HG02623 (cell line): ENCODE results near the gene SLC29A1.

Experiments
- ATAC-seq: cut with Tn5 transposase; IDR thresholded peaks from one replicate; pipeline ENCODE4 v1.9.1; 2021; ENCODE audit warnings: moderate library complexity; ENCODE audit not compliant: unreplicated experiment

SLC29A1 gene

DNA sequence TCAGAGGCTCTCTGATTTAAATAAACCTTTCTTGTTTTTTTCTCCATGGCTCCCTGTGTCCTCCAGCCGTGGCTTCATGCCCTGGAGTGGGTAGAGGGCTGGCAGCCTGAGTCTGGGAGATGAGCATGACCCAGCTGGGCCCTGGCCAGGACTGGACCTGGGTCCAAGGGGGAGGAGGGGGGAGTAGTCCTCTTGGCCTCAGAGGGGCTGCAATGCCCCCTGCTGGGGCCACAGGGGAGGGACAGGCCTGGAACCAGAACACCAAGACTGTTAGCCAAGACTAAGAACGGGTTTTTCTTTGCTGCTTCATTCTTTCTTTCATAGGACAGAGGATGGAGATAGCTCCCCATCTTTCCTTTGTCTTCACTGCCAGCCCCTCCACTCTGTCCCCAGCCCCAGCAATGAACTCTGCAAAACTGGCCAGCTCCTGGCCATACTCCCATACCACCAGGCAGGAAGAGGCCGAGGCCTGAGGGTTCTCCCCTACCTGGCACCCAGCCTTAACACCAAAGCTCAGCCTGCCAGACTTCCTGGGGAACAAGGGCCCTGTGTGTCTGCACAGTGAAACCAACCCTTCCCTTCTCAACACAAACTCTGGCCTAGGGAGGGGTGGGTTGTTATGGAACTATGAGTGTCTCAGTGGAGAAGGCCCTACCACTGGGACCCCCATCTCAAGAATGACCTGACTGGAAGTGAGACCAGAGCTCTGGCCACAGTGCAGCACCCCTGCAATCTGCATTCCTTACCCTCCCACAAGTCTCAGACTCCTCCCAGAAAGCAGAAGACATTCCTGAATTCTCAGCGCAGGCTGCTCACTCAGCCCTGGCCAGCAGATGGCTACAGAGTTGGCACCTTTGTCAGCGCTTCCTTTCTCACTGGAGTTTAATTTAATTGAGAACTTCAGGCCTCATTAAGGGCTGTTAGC, 11.0 kb downstream of the SLC29A1 start:
- ATAC-seq, result no peak

DNA sequence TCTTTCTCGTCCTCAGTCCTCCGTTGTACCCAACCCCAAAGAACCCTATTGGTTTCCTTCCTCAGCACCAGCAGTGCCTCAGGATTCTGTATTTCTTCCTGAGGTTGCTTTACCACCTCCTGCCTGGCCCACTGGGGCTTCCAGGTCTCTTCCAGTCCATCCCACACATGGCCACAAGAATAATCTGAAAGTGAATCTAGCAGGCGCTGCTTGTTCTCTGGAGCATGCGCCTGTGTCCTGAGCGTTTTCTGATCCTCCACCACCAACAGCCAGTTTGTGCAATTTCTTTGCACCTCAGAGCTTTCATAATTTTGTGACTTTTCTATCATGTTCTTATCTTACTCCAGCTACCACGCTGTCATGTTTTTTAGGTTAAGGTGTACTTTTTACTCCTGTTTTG, 11.9 kb downstream of the SLC29A1 start:
- ATAC-seq, result no peak

DNA sequence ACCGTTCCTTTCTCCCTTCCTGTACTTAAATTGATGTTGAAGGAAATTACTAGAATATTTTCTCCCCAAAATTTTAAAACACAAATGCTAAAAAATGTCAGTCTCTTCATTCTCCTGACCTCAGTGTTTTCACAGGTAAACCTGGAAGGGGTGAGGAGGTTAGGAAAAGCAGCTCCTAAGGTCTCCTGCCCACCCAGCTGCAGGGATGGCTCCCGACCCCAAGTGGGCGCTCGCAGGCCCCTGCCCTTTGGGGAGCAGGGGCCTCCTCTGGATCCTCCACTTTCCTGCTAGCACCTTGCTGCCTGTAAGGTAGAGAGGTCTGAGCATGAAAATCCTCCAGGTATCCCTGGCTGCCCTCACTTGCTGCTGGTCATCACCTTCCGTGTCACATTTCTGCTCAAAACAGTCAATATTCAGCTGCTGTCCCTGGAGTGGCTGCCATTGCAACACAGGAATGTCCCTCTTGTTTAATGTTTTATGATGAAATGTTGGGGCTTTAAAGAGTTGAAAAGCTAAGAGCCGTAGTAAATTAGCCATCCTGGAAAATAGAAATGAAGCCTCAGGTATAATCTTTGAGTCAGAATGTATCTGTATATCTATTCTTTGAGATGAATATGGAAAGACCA, 12.6 kb downstream of the SLC29A1 start:
- no peak for ATAC-seq

DNA sequence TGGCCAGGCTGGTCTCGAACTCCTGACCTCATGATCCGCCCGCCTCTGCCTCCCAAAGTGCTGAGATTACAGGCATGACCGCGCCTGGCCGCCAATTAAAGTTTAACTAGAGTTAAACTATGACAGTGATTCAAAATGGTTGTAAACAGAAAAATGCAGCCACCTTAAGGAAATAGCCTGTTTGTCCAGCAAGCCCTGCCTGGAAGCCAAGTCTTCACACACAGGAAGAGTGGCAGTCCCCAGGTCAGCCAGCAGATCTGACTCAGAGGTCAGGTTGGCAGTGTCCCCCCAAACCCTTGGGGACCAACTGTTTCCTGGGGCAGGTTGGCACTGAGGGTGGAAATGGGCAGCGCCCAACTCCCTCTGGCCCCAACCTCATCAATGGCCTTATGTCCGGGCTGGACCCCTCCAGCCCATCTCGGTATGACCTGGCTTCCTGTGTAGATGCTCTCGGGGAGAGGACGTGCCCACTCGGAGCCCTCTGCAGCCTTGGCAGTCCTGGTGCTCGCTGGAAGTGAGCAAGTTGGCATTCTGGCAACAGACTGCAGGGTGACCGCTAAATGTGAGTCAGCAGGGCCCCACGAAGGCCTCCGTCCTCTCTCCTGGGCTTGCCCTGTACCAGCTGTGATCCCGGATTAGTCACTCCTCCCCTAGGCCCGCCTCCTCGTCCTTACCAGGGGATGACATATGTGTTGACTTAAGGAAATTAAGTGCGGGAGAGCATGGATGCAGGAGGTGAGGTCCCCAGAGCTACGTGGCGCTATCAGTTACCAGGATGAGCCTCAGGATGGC, 13.8 kb downstream of the SLC29A1 start:
- peak; percentile 55 for ATAC-seq

DNA sequence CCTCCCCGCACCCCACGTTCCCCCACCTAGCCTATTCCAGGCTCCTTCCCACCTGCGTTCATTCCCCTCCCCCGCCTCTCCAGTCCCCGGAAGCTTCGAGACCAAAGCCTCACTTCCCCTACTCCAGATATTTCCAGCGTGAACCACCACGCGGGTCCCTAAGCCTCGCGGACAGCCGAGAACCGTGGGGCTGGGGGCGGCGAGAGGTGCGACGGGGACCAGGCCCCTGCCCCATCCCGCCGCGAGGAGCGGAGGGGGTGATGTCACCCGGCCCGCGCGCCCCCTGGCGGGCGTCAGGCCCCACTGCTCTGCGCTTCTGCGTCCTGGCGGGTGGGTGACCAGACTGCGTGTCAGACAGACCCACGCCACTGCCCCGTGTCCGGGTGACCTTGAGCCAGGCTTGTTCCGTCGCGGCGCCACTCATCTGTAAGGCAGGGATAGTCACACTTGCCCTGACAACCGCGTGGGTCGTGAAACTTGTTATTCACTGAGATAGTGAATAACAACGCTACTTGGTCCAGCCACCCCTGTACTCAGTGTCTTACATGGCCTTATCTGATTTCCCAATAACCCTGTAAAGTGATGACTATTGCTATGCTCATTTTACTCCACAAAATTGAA, 14.5 kb downstream of the SLC29A1 start:
- ATAC-seq, result peak; percentile 73

DNA sequence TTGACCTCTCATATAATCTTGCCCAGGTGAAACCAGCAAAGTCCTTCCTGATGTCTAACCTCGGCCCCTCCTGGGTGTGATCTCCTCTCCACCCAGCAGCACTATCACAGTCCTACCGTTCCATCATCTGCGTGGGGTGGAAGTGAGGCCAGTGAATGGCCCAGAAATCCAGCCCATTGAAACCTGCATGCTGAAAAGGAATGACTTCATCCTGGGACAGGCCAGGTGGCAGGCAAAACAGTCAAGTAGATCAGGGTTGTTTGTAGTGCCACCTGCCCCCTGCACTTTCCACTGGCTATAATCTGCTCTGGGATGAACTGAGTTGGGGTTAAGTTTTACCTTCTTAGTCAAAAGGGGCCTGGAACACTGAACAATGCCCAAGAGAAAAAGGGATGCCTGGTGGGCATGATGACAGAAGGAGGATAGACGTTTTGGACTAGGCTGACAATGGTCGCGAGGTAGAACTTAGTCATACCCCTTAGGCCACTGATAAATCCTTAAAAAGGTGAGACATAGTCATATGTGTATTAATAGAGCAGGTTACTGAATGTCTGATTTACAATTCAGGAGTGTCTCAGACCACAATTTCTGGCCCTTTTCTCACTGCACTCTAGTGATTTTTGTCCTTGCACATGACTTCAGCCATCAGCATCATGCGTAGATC, 15.4 kb downstream of the SLC29A1 start:
- no peak for ATAC-seq

DNA sequence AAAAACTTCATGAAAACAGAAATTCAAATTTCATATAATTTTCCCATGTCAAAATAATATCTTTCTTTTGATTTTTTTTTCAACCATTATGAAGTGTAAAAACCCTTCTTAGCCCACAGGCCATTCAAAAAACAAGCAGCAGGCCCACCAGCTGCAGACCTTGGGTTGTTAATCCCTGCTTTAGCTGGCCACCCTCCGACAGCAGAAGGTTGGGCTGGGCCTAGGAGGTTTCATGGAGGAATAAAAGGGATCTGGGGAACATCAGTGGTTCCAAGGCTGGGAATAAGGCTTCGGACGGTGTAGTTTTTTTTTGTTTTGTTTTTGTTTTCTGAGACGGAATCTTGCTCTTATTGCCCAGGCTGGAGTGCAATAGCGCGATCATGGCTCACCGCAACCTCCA, 19.9 kb downstream of the SLC29A1 start:
- ATAC-seq, result no peak

DNA sequence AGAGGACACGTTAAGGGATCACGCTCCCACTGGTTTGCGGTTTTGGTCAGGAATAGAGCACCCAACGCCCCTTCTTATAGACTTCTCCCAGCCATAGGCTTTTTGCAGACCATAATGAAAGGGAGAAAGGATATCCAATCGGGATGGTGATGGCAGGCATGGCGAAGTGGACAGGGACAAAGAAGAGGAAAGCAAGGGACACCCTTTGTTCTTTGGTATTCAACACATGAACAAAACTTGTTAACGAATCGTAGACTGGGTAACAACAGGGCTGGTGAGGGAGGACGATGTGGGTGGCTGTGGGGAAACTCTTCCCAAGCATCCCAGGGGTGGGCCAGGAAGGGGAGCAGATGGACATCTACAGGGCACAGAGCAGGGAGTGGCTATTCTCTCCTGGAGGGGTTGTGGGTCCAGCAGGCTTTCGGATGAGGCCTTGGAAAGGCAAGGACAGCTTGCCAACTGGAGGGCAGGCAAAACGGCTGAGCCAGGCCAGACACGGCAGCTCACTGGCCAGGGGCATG, 22.1 kb downstream of the SLC29A1 start:
- no peak for ATAC-seq

DNA sequence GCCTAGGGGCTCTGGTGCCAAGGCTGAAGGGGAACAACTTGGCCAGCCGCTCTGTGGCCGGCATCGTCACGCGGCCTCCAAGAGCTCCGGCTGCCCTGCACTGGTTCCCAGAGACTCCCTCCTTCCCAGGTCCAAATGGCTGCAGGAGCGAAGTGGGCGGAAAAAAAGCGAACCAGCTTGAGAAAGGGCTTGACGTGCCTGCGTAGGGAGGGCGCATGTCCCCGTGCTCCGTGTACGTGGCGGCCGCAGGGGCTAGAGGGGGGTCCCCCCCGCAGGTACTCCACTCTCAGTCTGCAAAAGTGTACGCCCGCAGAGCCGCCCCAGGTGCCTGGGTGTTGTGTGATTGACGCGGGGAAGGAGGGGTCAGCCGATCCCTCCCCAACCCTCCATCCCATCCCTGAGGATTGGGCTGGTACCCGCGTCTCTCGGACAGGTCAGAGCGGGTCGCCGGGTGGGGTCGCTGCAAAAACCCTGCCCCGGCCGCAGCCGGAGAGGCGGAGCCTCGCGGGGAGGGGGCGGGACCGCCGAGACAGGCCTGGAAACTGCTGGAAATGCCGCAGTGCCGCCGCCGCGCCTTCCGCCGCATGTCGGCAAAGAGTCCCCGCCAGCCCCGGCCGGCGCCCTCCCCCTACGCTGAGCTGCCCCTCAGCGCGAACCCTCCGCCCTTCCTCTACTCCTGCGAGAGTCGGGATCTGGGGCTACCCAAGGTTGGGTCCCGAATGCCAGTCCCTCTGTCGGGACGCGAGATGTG, 22.7 kb downstream of the SLC29A1 start:
- ATAC-seq, result peak; percentile 54

DNA sequence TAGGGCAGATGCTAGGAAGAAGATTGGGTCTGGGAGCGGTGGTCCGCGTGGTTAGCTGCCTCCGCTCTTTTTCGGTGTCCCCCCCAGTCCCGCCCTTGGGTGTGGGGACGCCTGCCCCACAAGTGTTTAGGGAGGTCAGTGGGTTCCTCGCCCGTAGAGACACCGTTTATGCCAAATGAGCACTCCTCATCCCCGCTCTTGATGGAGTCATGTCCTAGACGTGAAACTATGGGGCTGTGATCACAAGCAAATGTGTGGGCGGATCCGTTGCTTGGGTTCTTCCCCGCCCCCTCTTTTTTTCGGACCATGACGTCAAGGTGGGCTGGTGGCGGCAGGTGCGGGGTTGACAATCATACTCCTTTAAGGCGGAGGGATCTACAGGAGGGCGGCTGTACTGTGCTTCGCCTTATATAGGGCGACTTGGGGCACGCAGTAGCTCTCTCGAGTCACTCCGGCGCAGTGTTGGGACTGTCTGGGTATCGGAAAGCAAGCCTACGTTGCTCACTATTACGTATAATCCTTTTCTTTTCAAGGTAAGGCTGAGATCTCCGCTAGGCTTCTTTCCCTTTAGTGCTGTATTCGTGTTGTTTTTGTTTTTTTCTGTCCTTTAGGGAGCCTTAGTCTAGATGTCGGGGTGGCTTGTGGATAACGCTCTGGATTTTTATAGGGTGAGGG, 23.4 kb downstream of the SLC29A1 start, which contains the start of gene HSP90AB1:
HSP90AB1 (plus strand) TSS at position 439 of the 675 bp plus-strand sequence. CDS start 1,529 bp downstream, outside the sequence.
- ATAC-seq, result peak; percentile 54

DNA sequence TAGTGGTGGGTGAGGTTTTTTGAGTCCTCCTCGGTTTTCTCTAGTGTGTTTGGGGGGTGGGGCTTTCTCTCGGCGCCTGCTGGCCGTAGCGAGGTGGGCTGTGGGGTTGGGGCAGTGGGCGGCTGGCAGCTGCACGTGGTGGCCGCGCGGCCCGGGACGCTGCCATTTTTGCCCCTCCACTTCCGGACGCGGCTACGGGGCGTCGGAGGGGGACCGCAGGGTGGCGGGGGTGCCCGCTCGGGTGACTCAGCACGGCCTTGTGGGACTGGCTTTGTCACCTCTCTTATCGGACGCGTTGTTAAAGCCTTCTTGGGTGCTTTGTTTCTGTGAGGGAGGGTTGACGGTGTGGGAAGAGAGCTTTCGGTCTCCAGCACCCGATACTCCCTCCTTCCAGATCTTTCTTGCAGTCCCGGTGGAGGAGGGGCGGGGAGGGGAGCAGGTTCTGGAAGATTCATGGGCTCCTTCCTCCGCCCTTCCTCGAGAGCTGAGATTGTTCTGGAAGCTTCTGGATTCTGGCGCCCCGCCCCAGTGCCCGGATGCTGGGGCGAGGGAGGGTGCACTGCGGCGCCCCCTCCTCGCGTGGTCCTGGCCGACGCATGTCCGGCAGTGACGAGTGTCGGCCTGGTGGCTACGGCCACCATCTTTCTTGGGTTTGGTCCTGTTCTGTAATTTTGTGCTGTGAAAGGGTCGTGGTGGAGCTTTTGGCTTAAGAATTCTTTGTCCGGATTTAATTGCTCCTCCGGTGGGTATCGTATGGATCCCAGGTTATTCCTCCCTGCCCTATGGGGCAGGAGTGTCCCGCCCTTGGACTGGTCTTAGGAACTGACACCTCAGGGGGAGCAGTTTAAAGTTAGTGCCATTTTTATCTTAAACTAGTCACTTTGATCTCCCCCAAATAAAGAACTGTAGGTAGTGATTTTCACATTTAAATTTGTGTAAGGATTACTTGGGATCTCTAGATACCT, 24.2 kb downstream of the SLC29A1 start:
- ATAC-seq, result peak; percentile 26

DNA sequence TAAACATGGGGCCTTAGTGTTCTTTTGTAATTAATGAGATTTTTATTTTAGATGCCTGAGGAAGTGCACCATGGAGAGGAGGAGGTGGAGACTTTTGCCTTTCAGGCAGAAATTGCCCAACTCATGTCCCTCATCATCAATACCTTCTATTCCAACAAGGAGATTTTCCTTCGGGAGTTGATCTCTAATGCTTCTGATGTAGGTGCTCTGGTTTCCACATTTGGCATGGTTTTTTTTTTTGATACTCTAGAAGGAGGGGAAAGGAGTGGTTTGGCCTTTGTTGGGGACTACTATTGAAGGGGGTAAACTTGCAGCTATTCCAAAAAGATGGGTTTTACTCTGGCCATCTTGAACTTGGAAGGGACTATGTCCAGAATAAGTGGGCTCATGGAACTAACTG, 25.2 kb downstream of the SLC29A1 start:
- ATAC-seq, result no peak

DNA sequence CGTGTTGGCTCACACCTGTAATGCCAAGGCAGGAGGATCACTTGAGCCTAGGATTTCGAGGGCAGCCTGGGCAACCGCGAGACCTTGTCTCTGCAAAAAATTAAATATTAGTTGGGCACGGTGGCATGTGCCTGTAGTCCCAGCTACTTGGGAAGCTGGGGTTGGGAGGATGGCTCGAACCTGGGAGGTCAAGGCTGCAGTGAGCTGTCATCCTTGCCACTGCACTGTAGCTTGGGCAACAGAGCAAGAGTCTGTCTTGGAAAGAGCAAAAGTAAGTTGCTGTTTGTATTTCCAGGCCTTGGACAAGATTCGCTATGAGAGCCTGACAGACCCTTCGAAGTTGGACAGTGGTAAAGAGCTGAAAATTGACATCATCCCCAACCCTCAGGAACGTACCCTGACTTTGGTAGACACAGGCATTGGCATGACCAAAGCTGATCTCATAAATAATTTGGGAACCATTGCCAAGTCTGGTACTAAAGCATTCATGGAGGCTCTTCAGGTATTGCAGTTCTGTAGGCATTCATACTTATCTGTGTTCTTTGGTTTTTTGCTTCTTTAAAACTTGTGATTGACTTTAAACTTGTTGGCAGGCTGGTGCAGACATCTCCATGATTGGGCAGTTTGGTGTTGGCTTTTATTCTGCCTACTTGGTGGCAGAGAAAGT, 25.8 kb downstream of the SLC29A1 start:
- no peak for ATAC-seq

DNA sequence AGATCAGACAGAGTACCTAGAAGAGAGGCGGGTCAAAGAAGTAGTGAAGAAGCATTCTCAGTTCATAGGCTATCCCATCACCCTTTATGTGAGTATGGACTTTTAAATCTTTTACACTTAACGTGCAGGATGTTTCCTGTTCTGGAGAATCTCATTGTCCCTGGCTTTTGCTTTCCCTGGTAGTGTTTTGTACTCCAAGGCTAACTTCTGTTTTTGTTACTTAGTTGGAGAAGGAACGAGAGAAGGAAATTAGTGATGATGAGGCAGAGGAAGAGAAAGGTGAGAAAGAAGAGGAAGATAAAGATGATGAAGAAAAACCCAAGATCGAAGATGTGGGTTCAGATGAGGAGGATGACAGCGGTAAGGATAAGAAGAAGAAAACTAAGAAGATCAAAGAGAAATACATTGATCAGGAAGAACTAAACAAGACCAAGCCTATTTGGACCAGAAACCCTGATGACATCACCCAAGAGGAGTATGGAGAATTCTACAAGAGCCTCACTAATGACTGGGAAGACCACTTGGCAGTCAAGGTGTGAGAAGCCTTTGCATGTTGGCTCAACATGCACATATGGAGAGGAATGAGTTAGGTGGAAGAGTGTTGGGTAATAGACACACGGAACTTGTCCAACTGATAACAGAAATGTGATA, 26.8 kb downstream of the SLC29A1 start:
- ATAC-seq, result no peak

DNA sequence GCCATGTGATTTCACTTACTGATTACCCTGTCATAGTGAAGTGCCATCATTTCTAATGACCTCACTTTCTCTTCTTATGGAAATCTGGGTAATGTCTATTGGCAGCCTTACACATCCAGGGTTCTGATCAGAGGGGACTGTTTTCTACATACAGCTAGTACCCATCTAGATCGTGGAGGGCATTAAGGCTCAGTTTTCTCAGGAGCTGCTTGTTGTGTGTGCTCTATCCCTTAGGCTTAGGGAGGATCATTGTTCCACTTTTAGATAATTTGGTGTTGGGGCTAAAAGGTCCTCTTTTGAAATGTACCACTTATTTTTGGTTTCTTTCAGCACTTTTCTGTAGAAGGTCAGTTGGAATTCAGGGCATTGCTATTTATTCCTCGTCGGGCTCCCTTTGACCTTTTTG, 27.3 kb downstream of the SLC29A1 start:
- ATAC-seq, result no peak

DNA sequence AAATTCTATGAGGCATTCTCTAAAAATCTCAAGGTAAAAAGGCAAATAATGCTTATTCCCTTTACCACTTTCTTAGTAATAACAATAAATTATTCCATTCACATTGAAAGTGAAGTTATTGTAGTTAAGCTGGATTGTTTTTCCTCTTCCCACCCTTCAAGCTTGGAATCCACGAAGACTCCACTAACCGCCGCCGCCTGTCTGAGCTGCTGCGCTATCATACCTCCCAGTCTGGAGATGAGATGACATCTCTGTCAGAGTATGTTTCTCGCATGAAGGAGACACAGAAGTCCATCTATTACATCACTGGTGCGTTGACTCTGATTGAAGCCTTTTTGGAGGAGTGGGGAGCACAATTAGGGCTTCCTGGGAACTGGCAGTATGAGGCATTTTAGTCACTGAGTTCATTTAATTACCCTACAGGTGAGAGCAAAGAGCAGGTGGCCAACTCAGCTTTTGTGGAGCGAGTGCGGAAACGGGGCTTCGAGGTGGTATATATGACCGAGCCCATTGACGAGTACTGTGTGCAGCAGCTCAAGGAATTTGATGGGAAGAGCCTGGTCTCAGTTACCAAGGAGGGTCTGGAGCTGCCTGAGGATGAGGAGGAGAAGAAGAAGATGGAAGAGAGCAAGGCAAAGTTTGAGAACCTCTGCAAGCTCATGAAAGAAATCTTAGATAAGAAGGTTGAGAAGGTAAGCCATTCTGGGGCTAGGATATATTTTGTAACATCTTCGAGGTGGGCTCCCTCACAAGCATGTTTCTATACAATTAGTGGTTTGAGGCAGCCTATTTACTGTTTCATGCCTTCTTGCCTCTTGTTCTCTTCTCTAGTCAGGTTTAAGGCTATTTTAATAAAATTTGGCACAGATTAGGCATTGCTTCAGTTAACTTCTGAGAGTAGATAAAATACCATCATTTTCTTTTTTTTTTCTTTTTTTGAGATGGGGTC, 28.5 kb downstream of the SLC29A1 start:
- no peak for ATAC-seq
